Measurements from ENCODE around the gene C1orf232. TPM values are rescaled to one million over a fixed set of nuclear protein-coding genes. Genes with fewer than 3 reads are reported as not detected.

Gene C1orf232
- polyA plus RNA-seq, 3 donors: not detected

DNA sequence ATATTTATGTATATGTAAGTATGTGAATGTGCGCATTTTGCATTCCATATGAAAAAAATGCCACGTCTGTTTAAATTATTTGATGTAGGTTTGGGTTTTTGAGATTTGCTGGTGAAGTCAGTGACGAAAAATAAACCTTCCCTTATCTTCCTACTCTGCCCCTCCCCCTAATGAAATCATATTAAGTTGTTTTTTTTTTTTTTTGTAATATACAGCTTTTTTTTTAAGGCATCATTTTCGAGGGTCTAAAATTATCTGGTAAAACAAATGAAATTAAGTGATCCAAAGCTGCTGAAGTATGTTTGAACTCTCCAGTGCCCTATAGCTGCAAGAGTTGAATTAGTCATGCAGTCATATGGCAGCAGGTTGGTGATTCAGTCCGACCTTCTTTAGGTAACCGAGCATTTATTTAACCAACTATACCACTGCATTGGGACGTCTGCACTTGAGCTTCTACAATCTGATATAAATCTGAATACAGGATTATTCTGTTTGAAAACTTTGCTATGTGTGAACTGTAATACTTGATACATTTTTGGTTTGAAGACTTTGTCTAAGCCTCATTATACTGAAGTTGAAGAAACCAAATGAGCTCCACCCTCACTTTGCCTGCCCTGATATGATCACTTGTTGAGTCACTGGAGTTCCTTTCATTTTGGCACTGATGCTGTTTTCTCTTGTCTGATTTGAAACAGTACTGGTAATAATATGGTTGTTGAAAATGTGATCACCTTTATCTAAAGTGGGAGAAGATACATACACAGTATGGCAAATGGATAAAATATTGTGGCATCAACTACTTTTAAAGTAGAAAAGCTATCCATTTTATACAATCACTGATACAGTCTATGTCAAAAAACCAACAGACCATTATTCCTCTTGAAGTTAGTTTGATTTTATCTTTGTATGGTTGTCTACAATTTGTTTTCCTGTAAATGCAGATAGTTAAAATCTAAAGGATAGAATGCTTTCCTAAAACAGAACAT, 45.5 kb downstream of the C1orf232 start:
- Mint-ChIP-seq H3K4me1 (peaks cover 80% of the 10 kb centered on the region), H3K27ac (peak overlapping the region; percentile 45 to 85 (median 68)), H3K4me3 (no peak overlapping the region), H3K27me3 (ENCODE audit: low read depth in 3 of 3) (no peaks in the 10 kb centered on the region), H3K36me3 (peaks cover 9 to 22% of the 10 kb centered on the region in 2 donors), H3K9me3 (peaks cover 0 to 2% (median 0%) of the 10 kb centered on the region in 7 donors)
- no peak overlapping the region for H3K9ac ChIP-seq (ENCODE audit: insufficient read depth, low read length, poor library complexity, severe bottlenecking)
- H2AFZ ChIP-seq (ENCODE audit: insufficient read depth, low read depth, low read length, poor library complexity, severe bottlenecking): no peak overlapping the region
- no peak overlapping the region for H3K4me3 ChIP-seq (replicated peaks in 1 of 3; ENCODE audit: low read depth in 2 of 3, low read length in 3 of 3)
- H3K79me2 ChIP-seq (ENCODE audit: insufficient read depth, low read length): peaks cover 45% of the 10 kb centered on the region
- H4K20me1 ChIP-seq (ENCODE audit: insufficient read depth, low read length): no peaks in the 10 kb centered on the region
- no peaks in the 10 kb centered on the region for H3K27me3 ChIP-seq (ENCODE audit: control insufficient read depth in 2 of 2, insufficient read depth in 2 of 2, low read length in 2 of 2)
- H3K36me3 ChIP-seq (replicated peaks in 1 of 2; ENCODE audit: control insufficient read depth in 1 of 2, insufficient read depth in 2 of 2, low read length in 2 of 2): peaks cover 9 to 11% of the 10 kb centered on the region in 2 donors
- TF ChIP-seq, protein P1, sequence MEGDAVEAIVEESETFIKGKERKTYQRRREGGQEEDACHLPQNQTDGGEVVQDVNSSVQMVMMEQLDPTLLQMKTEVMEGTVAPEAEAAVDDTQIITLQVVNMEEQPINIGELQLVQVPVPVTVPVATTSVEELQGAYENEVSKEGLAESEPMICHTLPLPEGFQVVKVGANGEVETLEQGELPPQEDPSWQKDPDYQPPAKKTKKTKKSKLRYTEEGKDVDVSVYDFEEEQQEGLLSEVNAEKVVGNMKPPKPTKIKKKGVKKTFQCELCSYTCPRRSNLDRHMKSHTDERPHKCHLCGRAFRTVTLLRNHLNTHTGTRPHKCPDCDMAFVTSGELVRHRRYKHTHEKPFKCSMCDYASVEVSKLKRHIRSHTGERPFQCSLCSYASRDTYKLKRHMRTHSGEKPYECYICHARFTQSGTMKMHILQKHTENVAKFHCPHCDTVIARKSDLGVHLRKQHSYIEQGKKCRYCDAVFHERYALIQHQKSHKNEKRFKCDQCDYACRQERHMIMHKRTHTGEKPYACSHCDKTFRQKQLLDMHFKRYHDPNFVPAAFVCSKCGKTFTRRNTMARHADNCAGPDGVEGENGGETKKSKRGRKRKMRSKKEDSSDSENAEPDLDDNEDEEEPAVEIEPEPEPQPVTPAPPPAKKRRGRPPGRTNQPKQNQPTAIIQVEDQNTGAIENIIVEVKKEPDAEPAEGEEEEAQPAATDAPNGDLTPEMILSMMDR (IDR thresholded peaks at IDR 0.05): no peak
- peaks cover 62 to 85% of the 10 kb centered on the region in 2 donors for H3K4me1 ChIP-seq (ENCODE audit: control insufficient read depth in 1 of 2, insufficient read depth in 2 of 2, low read length in 2 of 2)
- peak in 2 of 3 donors; percentile 33 to 50 for DNase-seq
- H3K27ac ChIP-seq (ENCODE audit: low read depth in 1 of 2, low read length in 2 of 2): peak overlapping the region in 1 of 2 donors; percentile 77
- no CpG with 5 or more reads among the region's 7 CpGs for WGBS (ENCODE audit: insufficient coverage)
- intact Hi-C loops (cut with micrococcal nuclease): loop anchor here in 1 of 2 donors (5.0 kb wide), 1 partner anchor 39 kb away; no protein-coding TSS in a partner anchor
- H3K9me3 ChIP-seq (replicated peaks in 1 of 2; ENCODE audit: control insufficient read depth in 1 of 2, insufficient read depth in 1 of 2, low read length in 2 of 2): no peaks in the 10 kb centered on the region
- peak overlapping the region; percentile 9 for H3K4me2 ChIP-seq (replicated peaks; ENCODE audit: extremely low read depth, low read length, poor library complexity, severe bottlenecking)
